HG03565 (cell line): ENCODE results near the gene SLC6A16.
"Not testable (repeated sequence)": the region's sequence is repeated elsewhere in the genome, so short reads cannot be mapped to it uniquely, and the experiment has no call there.

Experiments used
- ATAC-seq: cut with Tn5 transposase; IDR thresholded peaks from one replicate; pipeline ENCODE4 v1.9.1; 2021; ENCODE audit warnings: mild to moderate bottlenecking, moderate library complexity; ENCODE audit not compliant: unreplicated experiment

SLC6A16 gene

GRCh38 chr19:49287141-49287770, 37.7 kb downstream of the SLC6A16 start:
- no peak for ATAC-seq

- ATAC-seq: no peak
Observed at GRCh38 chr19:49282184-49282583, 42.8 kb downstream of the SLC6A16 start.

- no peak for ATAC-seq
Observed at GRCh38 chr19:49272204-49272603, 52.8 kb downstream of the SLC6A16 start.

GRCh38 chr19:49271080-49271753, 53.8 kb downstream of the SLC6A16 start:
- no peak for ATAC-seq

DNA sequence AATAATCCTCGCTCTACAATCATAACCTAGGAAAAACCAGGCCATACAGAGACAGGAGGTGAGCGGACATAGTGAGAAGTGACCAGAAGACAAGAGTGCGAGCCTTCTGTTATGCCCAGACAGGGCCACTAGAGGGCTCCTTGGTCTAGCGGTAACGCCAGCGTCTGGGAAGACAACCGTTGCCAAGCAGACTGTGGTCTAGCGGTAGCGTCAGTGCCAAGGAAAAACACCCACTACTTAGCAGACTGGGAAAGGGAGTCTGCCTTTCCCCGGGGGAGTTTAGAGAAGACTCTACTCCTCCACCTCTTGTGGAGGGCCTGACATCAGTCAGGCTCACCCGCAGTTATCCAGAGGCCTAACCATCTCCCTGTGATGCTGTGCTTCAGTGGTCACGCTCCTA, 58.6 kb downstream of the SLC6A16 start:
- ATAC-seq: not testable (repeated sequence)

DNA sequence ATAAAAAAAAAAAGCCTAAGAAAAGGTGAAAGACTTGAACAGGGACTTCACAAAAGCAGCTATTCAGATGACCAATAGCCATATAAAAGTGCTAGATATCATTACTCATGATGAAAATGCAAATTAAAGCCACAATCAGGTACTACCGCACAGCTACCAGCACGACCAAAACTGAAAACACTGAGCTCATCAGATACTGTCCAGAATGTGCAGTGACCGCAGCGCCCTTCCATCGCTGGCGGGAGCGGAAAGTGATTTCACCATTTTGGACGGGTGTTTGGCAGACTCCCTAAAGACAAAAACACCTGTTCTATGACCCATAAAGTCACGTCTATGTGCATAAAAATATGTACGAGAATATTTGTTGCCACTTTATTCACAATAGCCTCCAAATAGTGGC, 60.7 kb downstream of the SLC6A16 start:
- no peak for ATAC-seq

- no peak for ATAC-seq
Observed at GRCh38 chr19:49261602-49262001, 63.4 kb downstream of the SLC6A16 start.

- no peak for ATAC-seq
Observed at GRCh38 chr19:49256691-49257090, 68.3 kb downstream of the SLC6A16 start.

GRCh38 chr19:49255674-49256073, 69.3 kb downstream of the SLC6A16 start:
- ATAC-seq: no peak

- no peak for ATAC-seq
Observed at GRCh38 chr19:49249933-49250332, 75.1 kb downstream of the SLC6A16 start.

- no peak for ATAC-seq
Observed at GRCh38 chr19:49247676-49248075, 77.3 kb downstream of the SLC6A16 start.

- ATAC-seq: no peak
Observed at GRCh38 chr19:49244256-49244655, 80.7 kb downstream of the SLC6A16 start.

GRCh38 chr19:49243726-49244125, 81.3 kb downstream of the SLC6A16 start:
- ATAC-seq: no peak

GRCh38 chr19:49243129-49243528, 81.9 kb downstream of the SLC6A16 start:
- ATAC-seq: no peak

DNA sequence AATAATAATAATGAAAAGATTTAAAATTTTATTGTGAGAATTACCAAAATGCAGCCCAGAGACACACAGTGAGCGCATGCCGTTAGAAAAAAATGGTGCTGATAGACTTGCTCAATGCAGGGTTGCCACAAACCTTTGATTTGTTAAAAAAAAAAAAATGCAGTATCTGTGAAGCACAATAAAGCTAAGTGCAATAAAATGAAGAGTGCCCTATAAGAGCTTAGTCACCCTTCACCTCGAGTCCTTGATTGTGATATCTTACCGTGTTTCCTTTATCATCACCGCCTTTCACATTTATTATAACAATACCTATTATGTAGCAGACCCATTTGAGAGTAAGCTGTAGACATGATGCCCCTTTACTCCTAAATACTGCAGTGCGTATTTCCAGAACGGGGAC, 83.2 kb downstream of the SLC6A16 start:
- ATAC-seq: no peak
